H9 (cell line): Measurements from ENCODE around the gene SMURF1. TPM values are rescaled to one million over a fixed set of nuclear protein-coding genes. Genes with fewer than 3 reads are reported as not detected.

ENCODE experiments used
- DNase-seq: peaks from one replicate; pipeline ENCODE4 v3.0.0-alpha.2; 2017
- H2AFZ ChIP-seq: one replicate; pipeline ENCODE4 v1.6.1; 2013; ENCODE audit warnings: mild to moderate bottlenecking, low read length, control low read depth, moderate library complexity
- H2AK5ac ChIP-seq: 2 replicates; pipeline ENCODE4 v1.6.1; 2013; ENCODE audit warnings: low read length, control low read depth, mixed read lengths; ENCODE audit not compliant: insufficient read length
- H2BK120ac ChIP-seq: one replicate; pipeline ENCODE4 v1.6.1; 2013; ENCODE audit warnings: low read depth, mild to moderate bottlenecking, low read length, control low read depth, inconsistent platforms; ENCODE audit not compliant: poor library complexity, severe bottlenecking
- H2BK12ac ChIP-seq: 2 replicates; pipeline ENCODE4 v1.6.1; 2013; ENCODE audit warnings: low read length, control low read depth, mixed read lengths, low read depth; ENCODE audit not compliant: insufficient read length
- H2BK15ac ChIP-seq: 2 replicates; pipeline ENCODE4 v1.6.1; 2013; ENCODE audit warnings: low read depth, low read length, control low read depth
- H2BK20ac ChIP-seq: one replicate; pipeline ENCODE4 v1.6.1; 2013; ENCODE audit warnings: low read depth, mild to moderate bottlenecking, low read length, control low read depth, inconsistent platforms; ENCODE audit not compliant: poor library complexity, severe bottlenecking
- H2BK5ac ChIP-seq: 2 replicates; pipeline ENCODE4 v1.6.1; 2013; ENCODE audit warnings: low read length, control low read depth, mixed read lengths; ENCODE audit not compliant: insufficient read length
- H3K14ac ChIP-seq: 2 replicates; pipeline ENCODE4 v1.6.1; 2013; ENCODE audit warnings: low read length, control low read depth; ENCODE audit not compliant: insufficient read depth
- H3K18ac ChIP-seq: 2 replicates; pipeline ENCODE4 v1.6.1; 2013; ENCODE audit warnings: low read depth, mild to moderate bottlenecking, mixed read lengths, low read length, control low read depth; ENCODE audit not compliant: insufficient read length
- H3K23ac ChIP-seq: 2 replicates; pipeline ENCODE4 v1.6.1; 2013; ENCODE audit warnings: low read length, control low read depth, mixed read lengths, low read depth; ENCODE audit not compliant: insufficient read length
- H3K23me2 ChIP-seq: 2 replicates; pipeline ENCODE4 v1.6.1; 2013; ENCODE audit warnings: low read depth, mild to moderate bottlenecking, mixed read lengths, low read length, control low read depth; ENCODE audit not compliant: insufficient read length, poor library complexity, severe bottlenecking
- H3K27ac ChIP-seq: 2 replicates; pipeline ENCODE4 v1.5.1; 2013; ENCODE audit warnings: low read length, control low read depth, mixed read lengths, low read depth; ENCODE audit not compliant: insufficient read length
- H3K27me3 ChIP-seq: 2 replicates; pipeline ENCODE4 v1.6.1; 2013; ENCODE audit warnings: low read length, control low read depth, inconsistent platforms; ENCODE audit not compliant: insufficient read depth
- H3K4ac ChIP-seq: 2 replicates; pipeline ENCODE4 v1.6.1; 2013; ENCODE audit warnings: low read depth, mild to moderate bottlenecking, control low read depth, inconsistent platforms, low read length, moderate library complexity
- H3K4me1 ChIP-seq: 2 replicates; pipeline ENCODE4 v1.6.1; 2013; ENCODE audit warnings: low read length, control low read depth, inconsistent platforms; ENCODE audit not compliant: insufficient read depth
- H3K4me2 ChIP-seq: 2 replicates; pipeline ENCODE4 v1.6.1; 2013; ENCODE audit warnings: low read length, control low read depth, mixed read lengths; ENCODE audit not compliant: insufficient read length, insufficient read depth
- H3K56ac ChIP-seq: 2 replicates; pipeline ENCODE4 v1.6.1; 2013; ENCODE audit warnings: low read depth, mild to moderate bottlenecking, mixed read lengths, low read length, control low read depth; ENCODE audit not compliant: insufficient read length
- H3K79me1 ChIP-seq: 2 replicates; pipeline ENCODE4 v1.6.1; 2013; ENCODE audit warnings: low read depth, mild to moderate bottlenecking, moderate library complexity, low read length, control low read depth, inconsistent platforms; ENCODE audit not compliant: insufficient read depth, poor library complexity, severe bottlenecking
- H3K79me2 ChIP-seq: 2 replicates; pipeline ENCODE4 v1.6.1; 2013; ENCODE audit warnings: low read length, control low read depth, inconsistent platforms; ENCODE audit not compliant: insufficient read depth
- H3K9ac ChIP-seq: 2 replicates; pipeline ENCODE4 v1.6.1; 2013; ENCODE audit warnings: low read length, control low read depth, mixed read lengths; ENCODE audit not compliant: insufficient read length; ENCODE audit errors: extremely low read depth
- H3K9me3 ChIP-seq: one replicate; pipeline ENCODE4 v1.6.1; 2013; ENCODE audit warnings: low read depth, low read length, inconsistent platforms; ENCODE audit not compliant: control insufficient read depth
- H3T11ph ChIP-seq: one replicate; pipeline ENCODE4 v1.6.1; 2013; ENCODE audit warnings: mild to moderate bottlenecking, low read length, control low read depth, inconsistent platforms
- H4K20me1 ChIP-seq: one replicate; pipeline ENCODE4 v1.6.1; 2013; ENCODE audit not compliant: control insufficient read depth, insufficient read length, insufficient read depth
- H4K5ac ChIP-seq: 2 replicates; pipeline ENCODE4 v1.6.1; 2013; ENCODE audit warnings: low read depth, mild to moderate bottlenecking, mixed read lengths, low read length, control low read depth; ENCODE audit not compliant: insufficient read length
- H4K8ac ChIP-seq: replicated peaks from 2 replicates; pipeline ENCODE4 v1.6.1; 2013; ENCODE audit warnings: low read length, control low read depth, mixed read lengths, low read depth; ENCODE audit not compliant: insufficient read length
- H4K91ac ChIP-seq: 2 replicates; pipeline ENCODE4 v1.6.1; 2013; ENCODE audit warnings: low read depth, mild to moderate bottlenecking, moderate library complexity, mixed read lengths, low read length, control low read depth; ENCODE audit not compliant: insufficient read length
- H3K27ac Mint-ChIP-seq, 3 experiments: 2 replicates in 2 of 3; 3 replicates in 1 of 3; pipeline ENCODE4 v1.8.0; 2020 to 2021; ENCODE audit warnings: mixed read lengths in 3 of 3, mild to moderate bottlenecking in 1 of 3, moderate library complexity in 1 of 3
- H3K27me3 Mint-ChIP-seq: 2 replicates; pipeline ENCODE4 v1.8.0; 2021; ENCODE audit warnings: low read depth, mild to moderate bottlenecking, moderate library complexity, mixed read lengths
- H3K36me3 Mint-ChIP-seq, 3 experiments: 2 replicates in 2 of 3; 3 replicates in 1 of 3; pipeline ENCODE4 v1.8.0; 2020 to 2021; ENCODE audit warnings: low read depth in 3 of 3, mixed read lengths in 3 of 3; ENCODE audit not compliant: insufficient read depth in 1 of 3
- H3K4me1 Mint-ChIP-seq, 2 experiments: 2 replicates each; pipeline ENCODE4 v1.8.0; 2020; ENCODE audit warnings: mixed read lengths in 2 of 2
- H3K4me3 Mint-ChIP-seq, 2 experiments: 2 replicates in 1 of 2; 3 replicates in 1 of 2; pipeline ENCODE4 v1.8.0; 2020 to 2021; ENCODE audit warnings: mild to moderate bottlenecking in 2 of 2, mixed read lengths in 2 of 2, moderate library complexity in 1 of 2
- H3K9me3 Mint-ChIP-seq, 2 experiments: 2 replicates in 1 of 2; 3 replicates in 1 of 2; pipeline ENCODE4 v1.8.0; 2020; ENCODE audit warnings: mild to moderate bottlenecking in 2 of 2, mixed read lengths in 2 of 2, moderate library complexity in 1 of 2
- WGBS: extraction: QIAGEN DNeasy Blood & Tissue Kit; methylation state at CpG from one replicate; pipeline ENCODE4 v1.1.7; 2013; ENCODE audit warnings: missing lambda C conversion rate, low lambda C conversion rate, mixed read lengths; ENCODE audit not compliant: insufficient read length; ENCODE audit errors: extremely low coverage; 5-methylcytosine and 5-hydroxymethylcytosine counted together
- total RNA-seq: library from RNA; stranded (reverse); gene quantifications from 2 replicates; pipeline ENCODE4 v1.2.1, GENCODE V29; 2021
- TF ChIP-seq, protein P1 (sequence below): fragments of 200-600 bp; sonication (generic); conservative IDR thresholded peaks from 3 replicates; pipeline ENCODE4 v1.8.0; 2021; ENCODE audit warnings: antibody characterized with exemption, mild to moderate bottlenecking

The SMURF1 gene
- total RNA-seq, 1 experiment from 2014 or later, result 29.4 TPM

DNA sequence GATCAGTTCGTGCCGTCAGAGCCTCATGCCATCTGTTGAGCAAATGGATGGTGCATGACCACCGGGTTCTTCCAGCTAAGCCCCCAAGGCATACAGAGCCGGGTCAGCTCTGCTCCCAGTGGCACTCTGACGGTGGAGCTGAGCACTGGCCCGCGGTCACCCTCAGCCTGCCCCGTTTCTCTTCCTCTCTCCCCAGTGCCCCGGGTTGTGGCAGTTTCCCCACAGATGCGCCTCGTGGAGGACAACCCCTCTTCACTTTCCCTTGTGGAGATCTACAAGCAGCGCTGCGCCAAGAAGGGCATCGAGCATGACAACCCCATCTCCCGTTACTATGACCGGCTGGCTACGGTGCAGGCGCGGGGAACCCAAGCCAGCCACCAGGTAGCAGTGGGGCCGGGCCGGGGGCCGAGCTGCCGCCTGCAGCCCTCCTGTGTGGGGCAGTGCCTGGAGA is 135.7 kb downstream of the SMURF1 start:
- Histone ChIP-seq H4K8ac (no peak overlapping the region), H2BK15ac (no peak overlapping the region), H3K9me3 (no peaks in the 10 kb centered on the region), H2BK20ac (no peak overlapping the region), H3T11ph (no peak overlapping the region), H3K23me2 (no peaks in the 10 kb centered on the region), H4K91ac (no peak overlapping the region), H4K5ac (no peak overlapping the region), H3K18ac (no peak overlapping the region), H2BK120ac (no peak overlapping the region), H2BK12ac (no peak overlapping the region), H2BK5ac (no peak overlapping the region), H3K4ac (no peak overlapping the region), H2AFZ (no peak overlapping the region), H3K27me3 (no peaks in the 10 kb centered on the region), H4K20me1 (no peaks in the 10 kb centered on the region), H3K27ac (no peak overlapping the region), H3K9ac (no peak overlapping the region), H3K79me2 (no peaks in the 10 kb centered on the region), H3K4me1 (no peaks in the 10 kb centered on the region), H3K79me1 (no peaks in the 10 kb centered on the region), H3K56ac (no peak overlapping the region), H3K14ac (no peak overlapping the region), H3K23ac (no peak overlapping the region), H2AK5ac (no peak overlapping the region), H3K4me2 (no peak overlapping the region)
- Mint-ChIP-seq H3K27me3 (no peaks in the 10 kb centered on the region), H3K4me1 (no peaks in the 10 kb centered on the region), H3K9me3 (no peaks in the 10 kb centered on the region), H3K36me3 (peaks cover 38 to 85% (median 77%) of the 10 kb centered on the region in 3 experiments; a peak in 6 of 7 replicates), H3K27ac (no peak overlapping the region), H3K4me3 (no peak overlapping the region)
- no peak for DNase-seq
- WGBS, result no CpG with 5 or more reads among the region's 23 CpGs
- TF ChIP-seq, protein P1, sequence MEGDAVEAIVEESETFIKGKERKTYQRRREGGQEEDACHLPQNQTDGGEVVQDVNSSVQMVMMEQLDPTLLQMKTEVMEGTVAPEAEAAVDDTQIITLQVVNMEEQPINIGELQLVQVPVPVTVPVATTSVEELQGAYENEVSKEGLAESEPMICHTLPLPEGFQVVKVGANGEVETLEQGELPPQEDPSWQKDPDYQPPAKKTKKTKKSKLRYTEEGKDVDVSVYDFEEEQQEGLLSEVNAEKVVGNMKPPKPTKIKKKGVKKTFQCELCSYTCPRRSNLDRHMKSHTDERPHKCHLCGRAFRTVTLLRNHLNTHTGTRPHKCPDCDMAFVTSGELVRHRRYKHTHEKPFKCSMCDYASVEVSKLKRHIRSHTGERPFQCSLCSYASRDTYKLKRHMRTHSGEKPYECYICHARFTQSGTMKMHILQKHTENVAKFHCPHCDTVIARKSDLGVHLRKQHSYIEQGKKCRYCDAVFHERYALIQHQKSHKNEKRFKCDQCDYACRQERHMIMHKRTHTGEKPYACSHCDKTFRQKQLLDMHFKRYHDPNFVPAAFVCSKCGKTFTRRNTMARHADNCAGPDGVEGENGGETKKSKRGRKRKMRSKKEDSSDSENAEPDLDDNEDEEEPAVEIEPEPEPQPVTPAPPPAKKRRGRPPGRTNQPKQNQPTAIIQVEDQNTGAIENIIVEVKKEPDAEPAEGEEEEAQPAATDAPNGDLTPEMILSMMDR, result no peak
